ENCODE measurements around the gene RUNX1. TPM values are rescaled to one million over a fixed set of nuclear protein-coding genes. Genes with fewer than 3 reads are reported as not detected.
A peak's percentile ranks its signal among the peaks of the same experiment; 100 is the strongest.

RUNX1 gene
- total and polyA plus RNA-seq, 2 of the 13 experiments (the other 11 are each of a cell fraction or from before 2014, with no cell fraction given): 5.4 to 6.4 TPM

- TF ChIP-seq ZBTB10 (CRISPR knock-in tag; IDR thresholded peaks at IDR 0.05; ENCODE audit: borderline replicate concordance) (no peak), NR2F6 (IDR thresholded peaks at IDR 0.05) (no peak; the same call in 1 of the 2 replicates), NR2F6 (CRISPR knock-in tag; IDR thresholded peaks at IDR 0.05) (peak; percentile 50; the same call in 1 of the 2 replicates), GTF2F1 (IDR thresholded peaks at IDR 0.05; ENCODE audit: low read length) (no peak), ZBTB20 (CRISPR knock-in tag; IDR thresholded peaks at IDR 0.05; ENCODE audit: borderline replicate concordance, low read depth) (no peak), ZBTB34 (CRISPR knock-in tag; IDR thresholded peaks at IDR 0.05) (no peak), MYC (CRISPR knock-in tag; IDR thresholded peaks at IDR 0.05; ENCODE audit: borderline replicate concordance) (no peak; the same call in 1 of the 2 replicates), TBP (CRISPR knock-in tag; IDR thresholded peaks at IDR 0.05) (no peak), YEATS2 (CRISPR knock-in tag; IDR thresholded peaks at IDR 0.05; ENCODE audit: borderline replicate concordance) (peak; percentile 55; the same call in 1 of the 2 replicates), KMT2B (CRISPR knock-in tag; IDR thresholded peaks at IDR 0.05) (0 out of 2 replicates have a peak, but pooled peaks have one; percentile 41), ZNF468 (CRISPR knock-in tag; IDR thresholded peaks at IDR 0.05) (no peak), ZNF652 (CRISPR knock-in tag; IDR thresholded peaks at IDR 0.05; ENCODE audit: borderline replicate concordance, low read depth) (peak; percentile 27; the same call in 1 of the 2 replicates), ZFP36 (IDR thresholded peaks at IDR 0.05; ENCODE audit: borderline replicate concordance, low read depth, low read length, partially characterized antibody) (peak; percentile 27), ZMYM4 (CRISPR knock-in tag; IDR thresholded peaks at IDR 0.05) (peak; percentile 84), KAT2B (IDR thresholded peaks at IDR 0.05; ENCODE audit: borderline replicate concordance, low read depth, low read length) (no peak), SMARCE1 (IDR thresholded peaks at IDR 0.05; ENCODE audit: borderline replicate concordance) (no peak), ZNF777 (CRISPR knock-in tag; IDR thresholded peaks at IDR 0.05) (no peak), PRDM15 (CRISPR knock-in tag; IDR thresholded peaks at IDR 0.05) (no peak), NFE2L2 (IDR thresholded peaks at IDR 0.05; ENCODE audit: low read length) (no peak), SETDB1 (CRISPR knock-in tag; IDR thresholded peaks at IDR 0.05; ENCODE audit: borderline replicate concordance) (no peak), ZBTB38 (CRISPR knock-in tag; IDR thresholded peaks at IDR 0.05) (peak; percentile 25; the same call in 1 of the 2 replicates), EZH2 (conservative IDR thresholded peaks at IDR 0.05; ENCODE audit: low read depth, low read length) (no peak), ELF1 (CRISPR knock-in tag; IDR thresholded peaks at IDR 0.05) (peak; percentile 67), HDAC2 (CRISPR knock-in tag; IDR thresholded peaks at IDR 0.05) (peak; percentile 35; the same call in 1 of the 2 replicates)
Observed at GRCh38 chr21:34745557-34746255, 303.4 kb downstream of the RUNX1 start (continued).

All from HepG2 (cell line).